ENCODE measurements around the gene BATF2. TPM values are rescaled to one million over a fixed set of nuclear protein-coding genes. Genes with fewer than 3 reads are reported as not detected.
"Not testable (repeated sequence)": the region's sequence is repeated elsewhere in the genome, so short reads cannot be mapped to it uniquely, and the experiment has no call there.

BATF2 gene
- total RNA-seq, 1 experiment from 2014 or later: not detected

DNA sequence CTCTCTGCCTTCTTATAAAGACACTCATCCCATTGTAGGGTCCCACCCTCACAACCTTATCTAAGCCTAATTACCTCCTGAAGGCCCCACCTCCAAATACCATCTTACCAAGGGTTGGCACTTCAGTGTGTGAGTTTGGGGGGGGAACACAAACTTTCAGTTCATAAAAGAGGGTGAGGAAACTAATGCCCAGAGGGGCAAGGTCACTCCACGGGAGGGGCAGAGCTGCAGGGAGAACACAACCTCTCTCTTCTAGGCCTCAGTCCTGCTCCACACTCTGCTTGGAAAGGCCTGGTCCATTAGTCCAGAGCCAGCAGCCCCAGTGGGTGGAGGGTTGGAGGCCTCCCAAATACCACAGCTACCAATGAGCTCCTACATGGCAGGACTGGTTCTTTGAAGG, 2.7 kb upstream of the BATF2 start:
- no peaks in the 10 kb centered on the region for H3K36me3 ChIP-seq
- no peaks in the 10 kb centered on the region for H3K9me3 ChIP-seq (replicated peaks)
- H3K27ac ChIP-seq: no peak overlapping the region
- H3K27me3 ChIP-seq (replicated peaks): no peaks in the 10 kb centered on the region
- no peak for DNase-seq (ENCODE audit: low read depth in 1 of 2, low spot score in 2 of 2)
- no peak overlapping the region for H3K4me3 ChIP-seq
- H3K4me1 ChIP-seq (replicated peaks): peaks cover 10% of the 10 kb centered on the region

DNA sequence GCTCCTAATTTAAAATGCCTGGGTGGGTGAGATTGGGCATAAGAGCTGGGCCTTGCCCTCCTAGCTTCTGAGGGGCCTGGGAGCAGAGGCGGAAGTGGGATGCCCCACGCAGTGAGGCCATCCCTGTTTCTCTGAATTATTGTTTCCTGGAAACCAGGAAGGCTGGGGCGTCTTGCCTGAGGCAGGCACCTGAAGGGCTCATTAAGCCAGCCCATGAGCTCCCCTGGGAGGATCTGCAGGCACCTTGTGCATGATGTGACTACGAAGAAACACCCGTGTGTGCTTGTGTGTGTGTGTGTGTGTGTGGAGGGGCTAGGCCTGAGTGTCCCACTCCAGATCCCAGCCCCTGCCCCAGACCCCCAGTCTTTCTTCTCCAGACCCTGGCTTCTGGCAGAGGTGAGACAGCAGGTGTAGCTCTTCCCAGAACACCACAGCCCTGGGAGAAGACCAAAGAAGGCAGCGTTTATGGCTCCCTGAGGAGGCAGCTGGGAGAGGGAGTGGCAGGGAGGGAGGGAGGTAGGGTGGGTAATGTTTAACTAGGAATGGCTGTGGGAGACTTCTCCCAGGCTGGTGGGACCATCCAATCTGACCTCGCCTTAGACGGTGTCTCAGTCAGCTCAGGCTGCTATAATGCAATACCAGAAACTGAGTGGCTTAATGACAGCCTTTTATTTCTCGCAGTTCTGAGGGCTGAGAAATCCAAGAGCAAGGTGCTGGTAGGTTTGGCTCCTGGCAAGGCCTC, 2.1 kb upstream of the BATF2 start:
- Histone ChIP-seq H3K36me3 (no peaks in the 10 kb centered on the region), H3K27ac (no peak overlapping the region), H3K4me1 (replicated peaks) (peaks cover 10% of the 10 kb centered on the region), H3K27me3 (replicated peaks) (no peaks in the 10 kb centered on the region), H3K4me3 (no peak overlapping the region), H3K9me3 (replicated peaks) (no peaks in the 10 kb centered on the region)
- no peak for DNase-seq (ENCODE audit: low read depth in 1 of 2, low spot score in 2 of 2)

DNA sequence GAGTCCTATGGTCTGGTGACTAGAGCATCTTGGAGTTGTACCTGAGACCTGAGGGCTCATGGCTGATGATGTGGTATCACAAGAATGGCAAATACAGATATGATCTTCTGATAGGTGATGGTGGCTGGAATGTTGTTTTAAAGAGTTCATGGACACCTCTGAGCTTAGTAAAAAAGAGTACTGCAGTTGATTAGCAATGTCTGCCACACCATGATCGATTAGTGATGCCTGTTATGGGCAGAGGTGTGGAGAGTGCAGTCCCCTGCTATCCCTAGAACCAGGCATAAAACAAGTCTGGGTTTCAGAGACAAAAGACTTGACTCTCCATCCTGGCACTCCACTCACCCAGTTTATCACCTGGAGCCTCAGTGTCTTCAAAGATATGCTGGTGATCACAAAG, 1.4 kb upstream of the BATF2 start:
- H3K4me1 ChIP-seq (replicated peaks): peaks cover 10% of the 10 kb centered on the region

DNA sequence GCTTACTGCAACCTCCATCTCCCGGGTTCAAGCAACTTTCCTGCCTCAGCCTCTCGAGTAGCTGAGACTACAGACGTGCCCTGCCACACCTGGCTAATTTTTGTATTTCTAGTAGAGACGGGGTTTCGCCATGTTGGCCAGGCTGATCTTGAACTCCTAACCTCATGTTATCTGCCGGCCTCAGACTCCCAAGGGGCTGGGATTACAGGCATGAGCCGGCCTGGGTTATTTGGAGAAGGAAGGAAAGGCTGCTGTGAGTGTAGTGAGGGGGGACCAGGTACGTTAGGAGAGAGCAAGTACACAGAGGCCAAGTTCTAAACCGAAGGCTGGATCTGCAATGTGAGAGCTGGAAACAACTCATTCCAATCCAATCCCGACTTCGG, 453 bp downstream of the BATF2 start:
- DNase-seq (ENCODE audit: low read depth in 1 of 2, low spot score in 2 of 2): no peak
- Histone ChIP-seq H3K27ac (no peak overlapping the region), H3K9me3 (replicated peaks) (no peaks in the 10 kb centered on the region), H3K4me3 (no peak overlapping the region), H3K27me3 (replicated peaks) (no peaks in the 10 kb centered on the region), H3K4me1 (replicated peaks) (peaks cover 10% of the 10 kb centered on the region), H3K36me3 (no peaks in the 10 kb centered on the region)

More for the DNA sequence above, 1.4 kb upstream of the BATF2 start:
- H3K4me3 ChIP-seq: no peak overlapping the region
- no peaks in the 10 kb centered on the region for H3K36me3 ChIP-seq
- H3K9me3 ChIP-seq (replicated peaks): no peaks in the 10 kb centered on the region
- H3K27me3 ChIP-seq (replicated peaks): no peaks in the 10 kb centered on the region
- no peak for DNase-seq (ENCODE audit: low read depth in 1 of 2, low spot score in 2 of 2)
- no peak overlapping the region for H3K27ac ChIP-seq

DNA sequence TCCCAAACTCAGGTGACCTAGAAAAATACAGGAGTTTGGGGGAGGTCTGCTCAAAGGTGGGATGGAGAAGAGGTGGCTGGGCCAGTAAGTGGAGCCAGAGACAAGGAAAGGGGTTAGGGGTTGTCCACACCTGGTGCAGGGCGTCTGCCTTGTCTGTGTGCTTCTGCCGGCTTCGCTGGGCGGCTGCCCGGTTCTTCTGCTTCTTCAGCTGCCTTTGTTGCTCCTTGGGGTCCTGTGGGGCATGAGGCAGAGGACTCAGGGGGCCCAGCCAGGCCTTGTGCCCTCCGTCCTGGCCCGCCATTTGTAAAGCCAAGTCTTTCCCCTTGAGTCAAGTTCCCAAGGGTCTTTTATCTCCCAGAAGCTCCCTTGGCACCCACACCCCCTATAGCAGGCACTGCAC, 2.5 kb downstream of the BATF2 start:
- no peak for DNase-seq (ENCODE audit: low read depth in 1 of 2, low spot score in 2 of 2)
- Histone ChIP-seq H3K4me1 (replicated peaks) (peaks cover 21% of the 10 kb centered on the region), H3K27me3 (replicated peaks) (no peaks in the 10 kb centered on the region), H3K36me3 (no peaks in the 10 kb centered on the region), H3K9me3 (replicated peaks) (no peaks in the 10 kb centered on the region), H3K27ac (no peak overlapping the region), H3K4me3 (no peak overlapping the region)

DNA sequence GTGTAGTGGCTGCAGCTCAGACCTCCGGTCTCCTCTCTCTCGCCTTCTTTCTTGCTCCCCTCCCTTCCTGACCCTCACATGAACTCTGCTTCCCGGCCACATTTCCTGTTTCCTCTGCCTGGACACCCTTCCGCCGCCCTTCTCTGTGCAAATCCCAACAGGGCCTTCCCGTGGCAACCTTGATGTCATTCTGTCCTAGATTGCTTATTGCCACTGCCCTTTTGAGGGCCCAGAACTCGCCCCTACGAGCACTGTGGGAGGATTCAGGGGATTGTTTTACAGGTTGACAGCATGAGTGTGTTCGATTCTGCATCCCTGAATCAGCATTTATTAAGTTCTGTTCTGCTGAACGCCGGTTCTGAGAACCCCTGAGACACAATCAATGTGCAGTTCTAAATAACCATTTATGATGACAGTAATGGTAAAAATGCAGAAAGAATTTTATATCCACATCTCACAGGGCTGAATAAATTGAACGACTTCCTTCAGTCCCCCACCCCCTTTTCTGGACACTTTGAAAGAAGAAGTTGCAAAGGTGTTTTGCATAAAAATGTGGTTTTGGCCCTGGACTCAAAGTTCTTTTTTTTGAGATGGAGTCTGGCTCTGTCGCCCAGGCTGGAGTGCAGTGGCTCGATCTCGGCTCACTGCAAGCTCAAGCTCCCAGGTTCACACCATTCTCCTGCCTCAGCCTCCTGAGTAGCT, 6.4 kb downstream of the BATF2 start:
- H3K9me3 ChIP-seq (replicated peaks): no peaks in the 10 kb centered on the region
- H3K36me3 ChIP-seq: no peaks in the 10 kb centered on the region
- peaks cover 11% of the 10 kb centered on the region for H3K4me1 ChIP-seq (replicated peaks)
- H3K27me3 ChIP-seq (replicated peaks): no peaks in the 10 kb centered on the region
- H3K4me3 ChIP-seq: no peak overlapping the region
- no peak for DNase-seq (ENCODE audit: low read depth in 1 of 2, low spot score in 2 of 2)
- H3K27ac ChIP-seq: no peak overlapping the region

DNA sequence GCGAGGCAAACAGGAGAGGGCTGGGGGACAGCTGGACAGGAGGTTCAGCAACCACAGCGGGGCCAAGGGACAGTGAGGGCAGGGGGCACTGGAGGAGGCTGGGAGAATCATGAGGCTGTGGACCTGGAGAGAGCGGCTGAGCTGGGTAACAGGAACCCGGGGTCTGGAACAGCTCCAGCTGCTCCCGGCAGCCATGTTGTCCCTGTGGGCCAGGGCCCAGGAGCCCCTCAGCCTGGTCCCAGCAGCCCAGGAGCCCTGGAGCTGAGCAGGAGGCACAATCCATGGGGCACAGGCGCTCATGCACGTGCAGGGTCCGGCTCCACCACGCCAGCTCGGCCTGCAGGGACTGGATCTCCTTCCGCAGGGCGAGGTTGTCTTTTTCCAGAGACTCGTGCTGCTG, 7.4 kb downstream of the BATF2 start:
- Histone ChIP-seq H3K4me3 (no peak overlapping the region), H3K27ac (no peak overlapping the region)
- DNase-seq (ENCODE audit: low read depth in 1 of 2, low spot score in 2 of 2): no peak

DNA sequence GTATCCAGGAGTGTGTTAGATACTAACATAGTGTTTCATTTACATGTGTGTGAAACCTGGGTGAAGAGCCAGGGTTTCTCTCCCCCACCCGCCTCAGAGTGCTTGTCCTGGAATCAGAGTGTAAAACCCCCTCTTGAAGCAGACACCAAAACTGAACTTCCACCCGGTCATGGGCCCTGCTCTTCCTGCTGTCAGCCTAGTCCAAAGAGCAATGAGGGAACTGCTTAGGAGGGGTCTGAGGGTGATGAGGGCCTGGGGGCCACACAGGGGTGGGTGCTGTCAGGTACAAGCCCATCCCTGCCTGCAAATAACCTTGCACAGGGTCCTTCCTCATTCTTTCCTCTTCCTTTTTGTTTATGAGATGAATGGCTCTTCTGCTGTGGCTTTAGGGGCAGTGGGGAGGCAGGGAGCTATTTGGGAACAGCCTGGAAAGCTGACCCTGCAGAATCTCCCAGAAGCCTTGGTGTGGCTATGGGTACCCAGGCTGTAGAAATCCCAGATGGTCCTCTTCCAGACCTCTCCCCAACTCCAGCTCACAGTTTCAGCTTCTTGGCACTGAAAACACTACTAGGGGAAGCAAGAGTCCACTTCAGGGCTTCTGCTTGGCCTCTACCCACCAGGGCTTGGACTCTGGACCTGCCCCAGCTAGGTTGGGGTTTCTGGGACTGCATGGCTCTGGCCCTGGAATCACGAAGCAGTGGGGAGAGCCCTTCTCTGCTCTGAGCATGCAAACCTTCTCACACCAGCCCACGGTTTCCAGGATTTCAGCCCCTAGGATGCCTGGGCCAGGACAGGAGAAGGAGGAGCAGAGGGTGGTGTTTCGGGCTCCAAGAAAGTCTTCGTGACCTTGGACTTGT, 8.5 kb downstream of the BATF2 start:
- H3K4me1 ChIP-seq (replicated peaks): peaks cover 11% of the 10 kb centered on the region
- H3K9me3 ChIP-seq (replicated peaks): no peaks in the 10 kb centered on the region
- no peak overlapping the region for H3K4me3 ChIP-seq
- DNase-seq (ENCODE audit: low read depth in 1 of 2, low spot score in 2 of 2): no peak
- H3K27ac ChIP-seq: no peak overlapping the region
- no peaks in the 10 kb centered on the region for H3K27me3 ChIP-seq (replicated peaks)
- H3K36me3 ChIP-seq: no peaks in the 10 kb centered on the region

More for the DNA sequence above, 7.4 kb downstream of the BATF2 start:
- H3K9me3 ChIP-seq (replicated peaks): no peaks in the 10 kb centered on the region
- H3K4me1 ChIP-seq (replicated peaks): peaks cover 11% of the 10 kb centered on the region
- no peaks in the 10 kb centered on the region for H3K36me3 ChIP-seq
- H3K27me3 ChIP-seq (replicated peaks): no peaks in the 10 kb centered on the region

DNA sequence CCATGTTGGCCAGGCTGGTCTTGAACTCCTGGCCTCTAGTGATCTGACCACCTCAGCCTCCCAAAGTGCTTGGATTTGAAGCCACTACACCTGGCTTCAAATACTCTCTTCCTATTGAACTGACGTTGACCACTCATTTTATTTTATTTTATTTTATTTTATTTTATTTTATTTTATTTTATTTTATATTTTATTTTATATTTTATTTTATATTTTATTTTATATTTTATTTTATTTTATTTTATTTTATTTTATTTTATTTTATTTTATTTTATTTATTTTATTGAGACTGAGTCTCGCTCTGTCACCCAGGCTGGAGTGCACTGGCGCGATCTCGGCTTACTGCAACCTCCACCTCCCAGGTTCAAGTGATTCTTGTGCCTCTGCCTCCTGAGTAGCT, 13.4 kb downstream of the BATF2 start:
- not testable (repeated sequence) for H3K9me3 ChIP-seq (replicated peaks); H3K36me3 ChIP-seq; H3K27ac ChIP-seq; H3K4me3 ChIP-seq; DNase-seq (ENCODE audit: low read depth in 1 of 2, low spot score in 2 of 2); H3K4me1 ChIP-seq (replicated peaks)
- H3K27me3 ChIP-seq (replicated peaks): peaks cover 20% of the 10 kb centered on the region

DNA sequence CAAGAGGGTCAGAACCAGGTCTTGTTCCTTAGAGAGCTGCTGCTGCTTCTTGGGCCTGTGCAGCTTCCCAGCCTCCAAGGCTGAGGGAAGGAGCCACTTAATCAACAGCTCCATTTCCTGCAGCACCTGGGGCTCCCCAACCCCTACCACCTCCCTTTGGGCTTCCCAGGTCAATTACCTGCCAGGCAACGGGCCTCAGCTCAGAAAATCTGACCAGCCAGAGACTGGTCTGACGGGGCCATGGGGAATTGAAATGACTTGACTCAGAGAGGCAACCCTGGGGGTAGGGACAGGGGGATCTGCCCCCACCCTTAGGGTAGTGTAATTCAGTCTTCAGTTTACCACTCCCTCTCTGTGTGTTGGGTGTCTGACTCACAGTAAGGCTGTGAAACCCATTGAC, 20.1 kb downstream of the BATF2 start:
- Histone ChIP-seq H3K36me3 (no peaks in the 10 kb centered on the region), H3K27me3 (replicated peaks) (peaks cover 20% of the 10 kb centered on the region), H3K9me3 (replicated peaks) (peaks cover 5% of the 10 kb centered on the region; the same call in 1 of the 2 replicates), H3K4me1 (replicated peaks) (0 out of 2 replicates have a peak, but pooled peaks cover 3% of the 10 kb centered on the region), H3K4me3 (no peak overlapping the region), H3K27ac (no peak overlapping the region)
- DNase-seq (ENCODE audit: low read depth in 1 of 2, low spot score in 2 of 2): no peak

DNA sequence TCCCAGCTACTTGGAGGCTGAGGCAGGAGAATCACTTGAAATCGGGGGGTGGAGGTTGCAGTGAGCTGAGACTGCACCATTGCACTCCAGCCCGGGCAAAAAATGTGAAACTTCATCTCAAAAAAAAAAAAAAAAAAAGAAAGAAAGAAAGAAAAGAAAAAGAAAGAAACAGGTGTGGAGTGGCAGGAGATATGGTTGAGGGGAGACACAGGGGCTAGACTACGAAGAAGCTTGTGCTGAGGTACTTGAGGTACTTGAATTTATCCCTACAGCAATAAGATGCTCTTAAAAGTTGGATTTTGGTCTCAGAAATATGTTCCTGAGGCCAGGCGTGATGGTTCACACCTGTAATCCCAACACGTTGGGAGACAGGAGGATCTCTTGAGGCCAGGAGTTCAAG, 22.6 kb downstream of the BATF2 start:
- Histone ChIP-seq H3K27me3 (replicated peaks) (peaks cover 16% of the 10 kb centered on the region), H3K9me3 (replicated peaks) (peaks cover 5% of the 10 kb centered on the region; the same call in 1 of the 2 replicates), H3K4me1 (replicated peaks) (0 out of 2 replicates have a peak, but pooled peaks cover 3% of the 10 kb centered on the region), H3K4me3 (no peak overlapping the region), H3K27ac (no peak overlapping the region), H3K36me3 (no peaks in the 10 kb centered on the region)
- DNase-seq (ENCODE audit: low read depth in 1 of 2, low spot score in 2 of 2): no peak

DNA sequence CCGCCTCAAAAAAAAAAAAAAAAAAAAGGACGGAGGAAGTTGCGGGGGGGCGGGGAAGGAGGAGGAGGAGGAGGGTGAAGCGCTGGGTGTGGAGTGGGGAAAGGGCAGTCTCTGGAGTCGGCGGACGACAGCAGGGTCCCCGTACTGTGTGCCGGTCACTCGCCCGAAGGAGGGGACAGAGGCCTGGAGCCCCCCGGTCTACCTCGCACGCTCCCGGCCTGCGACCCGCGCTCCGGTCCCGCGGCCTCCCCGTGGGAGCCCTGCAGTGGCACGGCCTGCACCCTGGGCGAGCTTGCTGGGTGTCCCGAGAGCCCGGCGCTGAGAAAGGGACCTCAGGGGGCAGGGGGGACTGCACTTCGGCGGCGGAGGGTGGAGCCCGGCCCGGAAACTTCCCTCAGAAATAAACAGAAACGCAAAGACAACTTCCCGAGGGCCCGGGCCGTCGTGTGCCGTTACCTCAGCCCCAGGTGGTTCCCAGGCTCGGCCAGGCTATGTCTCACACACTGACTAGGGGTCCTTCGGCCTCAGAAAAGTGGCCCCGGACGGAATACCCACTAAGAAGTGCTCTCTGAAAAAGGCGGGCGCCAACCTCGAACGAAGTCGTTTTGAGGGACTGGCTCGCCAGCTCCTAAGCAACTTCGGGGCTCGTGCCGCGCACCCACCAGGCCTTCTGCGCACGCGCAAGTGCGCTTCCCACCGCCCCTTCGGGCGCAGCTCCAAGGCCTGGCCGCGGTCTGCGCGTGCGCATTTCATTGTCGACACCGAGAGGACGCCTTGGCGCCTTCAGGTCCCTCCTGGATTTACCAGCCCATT, 25.1 kb downstream of the BATF2 start, which contains the start of gene MAJIN:
Gene MAJIN (minus strand): TSS at position 688 of the 813 bp plus-strand sequence. CDS start 12,703 bp downstream, outside the sequence.
- peaks cover 5% of the 10 kb centered on the region; the same call in 1 of the 2 replicates for H3K9me3 ChIP-seq (replicated peaks)
- H3K36me3 ChIP-seq: no peaks in the 10 kb centered on the region
- H3K27me3 ChIP-seq (replicated peaks): peaks cover 24% of the 10 kb centered on the region
- H3K4me3 ChIP-seq: no peak within 1 kb of the TSS
- no peak within 1 kb of the TSS for H3K27ac ChIP-seq
- H3K4me1 ChIP-seq (replicated peaks): 0 out of 2 replicates have a peak, but pooled peaks cover 3% of the 10 kb centered on the region
- peak in 1 of 2 experiments; percentile 68 for DNase-seq (ENCODE audit: low read depth in 1 of 2, low spot score in 2 of 2)

DNA sequence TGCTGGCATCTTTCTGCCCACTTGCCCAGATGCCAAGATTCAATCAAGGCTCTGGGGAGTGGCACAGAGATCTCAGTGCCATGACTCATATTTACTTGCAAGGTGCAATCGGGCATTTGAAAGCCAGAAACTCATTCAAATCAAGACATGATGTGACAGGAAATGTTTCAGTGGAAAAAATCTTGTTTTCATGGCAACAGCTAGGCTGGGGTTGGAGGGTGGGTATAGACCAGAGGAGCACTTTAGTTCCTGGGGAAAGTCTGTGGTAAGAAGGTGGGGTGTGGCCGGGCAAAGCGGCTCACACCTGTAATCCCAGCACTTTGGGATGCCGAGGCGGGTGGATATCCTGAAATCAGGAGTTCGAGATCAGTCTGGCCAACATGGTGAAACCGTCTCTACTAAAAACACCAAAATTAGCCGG, 26.0 kb downstream of the BATF2 start:
- H3K4me3 ChIP-seq: no peak overlapping the region
- peaks cover 28% of the 10 kb centered on the region for H3K27me3 ChIP-seq (replicated peaks)
- no peak for DNase-seq (ENCODE audit: low read depth in 1 of 2, low spot score in 2 of 2)
- no peaks in the 10 kb centered on the region for H3K36me3 ChIP-seq
- no peak overlapping the region for H3K27ac ChIP-seq
- 0 out of 2 replicates have a peak, but pooled peaks cover 3% of the 10 kb centered on the region for H3K4me1 ChIP-seq (replicated peaks)
- H3K9me3 ChIP-seq (replicated peaks): peaks cover 5% of the 10 kb centered on the region; the same call in 1 of the 2 replicates
